ENCODE measurements around the gene ERAL1. TPM values are rescaled to one million over a fixed set of nuclear protein-coding genes. Genes with fewer than 3 reads are reported as not detected.

ERAL1 gene
- total and polyA plus RNA-seq, 2 of the 13 experiments (the other 11 are each of a cell fraction or from before 2014, with no cell fraction given) = 46.9 to 72.2 TPM

GRCh38 chr17:28842282-28843012 lies 12.4 kb upstream of the ERAL1 start, which contains the start of gene FAM222B (continued):
- TF ChIP-seq ZSCAN20 (CRISPR knock-in tag; IDR thresholded peaks at IDR 0.05; ENCODE audit: borderline replicate concordance) (no peak), HIVEP1 (CRISPR knock-in tag; IDR thresholded peaks at IDR 0.05) (no peak), ZNF704 (CRISPR knock-in tag; IDR thresholded peaks at IDR 0.05; ENCODE audit: borderline replicate concordance) (0 out of 2 replicates have a peak, but pooled peaks have one; percentile 45), ZNF274 (CRISPR knock-in tag; IDR thresholded peaks at IDR 0.05) (0 out of 2 replicates have a peak, but pooled peaks have one; percentile 36), BRCA1 (CRISPR knock-in tag; IDR thresholded peaks at IDR 0.05) (no peak), RARG (CRISPR knock-in tag; IDR thresholded peaks at IDR 0.05; ENCODE audit: low read depth) (no peak), SP140L (CRISPR knock-in tag; IDR thresholded peaks at IDR 0.05; ENCODE audit: borderline replicate concordance) (no peak), PAF1 (CRISPR knock-in tag; IDR thresholded peaks at IDR 0.05) (no peak), ZNF766 (CRISPR knock-in tag; IDR thresholded peaks at IDR 0.05; ENCODE audit: borderline replicate concordance) (no peak), EEA1 (CRISPR knock-in tag; IDR thresholded peaks at IDR 0.05; ENCODE audit: borderline replicate concordance) (no peak), ELF4 (CRISPR knock-in tag; IDR thresholded peaks at IDR 0.05; ENCODE audit: borderline replicate concordance) (no peak), ZNF142 (CRISPR knock-in tag; IDR thresholded peaks at IDR 0.05) (no peak), XBP1 (CRISPR knock-in tag; IDR thresholded peaks at IDR 0.05) (no peak), MXI1 (IDR thresholded peaks at IDR 0.05; ENCODE audit: borderline replicate concordance, low read depth, low read length) (peak; percentile 48; the same call in 1 of the 3 replicates), ZNF839 (CRISPR knock-in tag; IDR thresholded peaks at IDR 0.05; ENCODE audit: borderline replicate concordance) (0 out of 2 replicates have a peak, but pooled peaks have one; percentile 37), ZMAT3 (CRISPR knock-in tag; conservative IDR thresholded peaks at IDR 0.05) (0 out of 2 replicates have a peak, but pooled peaks have one; percentile 27)
- TF ChIP-seq, protein P1, sequence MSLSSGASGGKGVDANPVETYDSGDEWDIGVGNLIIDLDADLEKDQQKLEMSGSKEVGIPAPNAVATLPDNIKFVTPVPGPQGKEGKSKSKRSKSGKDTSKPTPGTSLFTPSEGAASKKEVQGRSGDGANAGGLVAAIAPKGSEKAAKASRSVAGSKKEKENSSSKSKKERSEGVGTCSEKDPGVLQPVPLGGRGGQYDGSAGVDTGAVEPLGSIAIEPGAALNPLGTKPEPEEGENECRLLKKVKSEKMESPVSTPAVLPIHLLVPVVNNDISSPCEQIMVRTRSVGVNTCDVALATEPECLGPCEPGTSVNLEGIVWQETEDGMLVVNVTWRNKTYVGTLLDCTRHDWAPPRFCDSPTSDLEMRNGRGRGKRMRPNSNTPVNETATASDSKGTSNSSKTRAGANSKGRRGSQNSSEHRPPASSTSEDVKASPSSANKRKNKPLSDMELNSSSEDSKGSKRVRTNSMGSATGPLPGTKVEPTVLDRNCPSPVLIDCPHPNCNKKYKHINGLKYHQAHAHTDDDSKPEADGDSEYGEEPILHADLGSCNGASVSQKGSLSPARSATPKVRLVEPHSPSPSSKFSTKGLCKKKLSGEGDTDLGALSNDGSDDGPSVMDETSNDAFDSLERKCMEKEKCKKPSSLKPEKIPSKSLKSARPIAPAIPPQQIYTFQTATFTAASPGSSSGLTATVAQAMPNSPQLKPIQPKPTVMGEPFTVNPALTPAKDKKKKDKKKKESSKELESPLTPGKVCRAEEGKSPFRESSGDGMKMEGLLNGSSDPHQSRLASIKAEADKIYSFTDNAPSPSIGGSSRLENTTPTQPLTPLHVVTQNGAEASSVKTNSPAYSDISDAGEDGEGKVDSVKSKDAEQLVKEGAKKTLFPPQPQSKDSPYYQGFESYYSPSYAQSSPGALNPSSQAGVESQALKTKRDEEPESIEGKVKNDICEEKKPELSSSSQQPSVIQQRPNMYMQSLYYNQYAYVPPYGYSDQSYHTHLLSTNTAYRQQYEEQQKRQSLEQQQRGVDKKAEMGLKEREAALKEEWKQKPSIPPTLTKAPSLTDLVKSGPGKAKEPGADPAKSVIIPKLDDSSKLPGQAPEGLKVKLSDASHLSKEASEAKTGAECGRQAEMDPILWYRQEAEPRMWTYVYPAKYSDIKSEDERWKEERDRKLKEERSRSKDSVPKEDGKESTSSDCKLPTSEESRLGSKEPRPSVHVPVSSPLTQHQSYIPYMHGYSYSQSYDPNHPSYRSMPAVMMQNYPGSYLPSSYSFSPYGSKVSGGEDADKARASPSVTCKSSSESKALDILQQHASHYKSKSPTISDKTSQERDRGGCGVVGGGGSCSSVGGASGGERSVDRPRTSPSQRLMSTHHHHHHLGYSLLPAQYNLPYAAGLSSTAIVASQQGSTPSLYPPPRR (CRISPR knock-in tag; IDR thresholded peaks at IDR 0.05; ENCODE audit: borderline replicate concordance) = no peak

All from HepG2 (cell line).